Raji (cell line): ENCODE data around the gene FRZB.

ENCODE experiments used
- POLR2A ChIP-seq: IDR thresholded peaks from 2 replicates; pipeline ENCODE4 v1.6.1; 2011; ENCODE audit warnings: low read depth, low read length, control low read depth; ENCODE audit not compliant: insufficient read depth

FRZB gene

GRCh38 chr2:182895798-182896197, 29.4 kb upstream of the FRZB start:
- TF ChIP-seq POLR2A: no peak

- no peak for TF ChIP-seq POLR2A
Measured at GRCh38 chr2:182895169-182895568, 28.7 kb upstream of the FRZB start.

GRCh38 chr2:182894174-182894573, 27.7 kb upstream of the FRZB start:
- TF ChIP-seq POLR2A: no peak

DNA sequence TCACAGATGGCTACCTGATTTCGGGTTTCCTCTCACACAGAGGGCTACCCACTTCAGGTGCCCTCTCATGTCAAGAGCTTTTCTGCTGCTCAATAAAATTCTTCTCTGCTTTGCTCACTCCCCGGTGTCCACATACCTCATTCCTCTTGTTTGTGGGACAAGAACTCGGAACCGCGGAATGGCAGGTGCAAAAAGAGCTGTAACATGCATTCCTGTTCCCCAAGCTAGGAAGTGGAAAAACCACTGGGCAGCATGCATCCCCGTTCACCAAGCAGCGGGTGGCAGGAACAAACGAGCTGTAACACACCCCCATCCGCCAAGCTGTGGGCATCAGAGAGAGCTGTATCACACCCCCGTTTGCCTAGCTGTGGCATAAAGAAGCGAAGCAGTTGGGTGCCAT, 27.2 kb upstream of the FRZB start:
- TF ChIP-seq POLR2A: no peak

GRCh38 chr2:182891611-182892010, 25.2 kb upstream of the FRZB start:
- no peak for TF ChIP-seq POLR2A

DNA sequence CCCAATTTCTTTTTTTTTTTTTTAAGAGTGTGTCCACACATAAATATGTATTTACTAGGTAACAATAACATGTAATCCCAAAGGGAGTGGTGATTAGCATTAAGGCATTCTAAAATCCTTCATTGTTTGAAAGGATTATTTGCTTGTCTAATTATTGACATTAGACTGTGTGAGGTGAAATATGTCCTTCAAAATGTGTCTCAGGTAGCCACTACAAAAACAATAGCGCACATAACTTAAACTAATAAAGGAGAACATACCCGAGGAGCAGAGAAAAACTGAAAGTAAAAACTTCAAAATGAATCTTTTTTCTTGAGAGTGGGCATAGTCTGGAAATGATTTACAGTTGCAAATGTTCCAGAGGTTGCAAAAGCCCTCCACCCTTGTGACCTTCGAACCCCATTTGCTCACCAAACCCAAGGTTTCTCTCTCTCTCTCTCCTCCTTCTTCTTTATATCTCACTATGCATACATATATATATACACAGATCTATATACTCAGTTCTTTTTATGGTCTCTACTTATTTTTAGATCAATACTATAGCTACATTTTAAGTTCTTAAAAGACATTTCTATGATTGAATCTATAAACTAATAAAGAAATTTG, 24.4 kb upstream of the FRZB start:
- no peak for TF ChIP-seq POLR2A

DNA sequence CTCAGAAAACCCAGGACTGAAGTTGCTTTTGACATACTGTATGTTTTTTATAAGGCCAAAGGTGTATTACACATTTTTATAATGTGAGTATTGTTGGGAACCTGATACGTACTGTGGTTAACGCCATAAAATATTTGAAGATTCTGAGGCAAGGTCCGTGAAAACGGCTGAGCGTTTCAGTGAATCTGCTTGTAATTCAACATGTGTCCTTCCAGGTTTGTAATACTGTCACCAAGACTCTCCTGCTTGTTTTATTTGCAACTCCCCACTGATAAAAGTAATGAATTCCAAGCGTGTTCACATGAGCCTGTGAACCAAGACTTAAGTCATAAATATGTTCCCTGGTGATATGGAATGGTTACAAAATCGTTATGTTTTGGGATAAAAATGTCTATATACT, 23.9 kb upstream of the FRZB start:
- no peak for TF ChIP-seq POLR2A

- no peak for TF ChIP-seq POLR2A
Measured at GRCh38 chr2:182887753-182888415, 21.4 kb upstream of the FRZB start.

- no peak for TF ChIP-seq POLR2A
Measured at GRCh38 chr2:182887093-182887492, 20.7 kb upstream of the FRZB start.

DNA sequence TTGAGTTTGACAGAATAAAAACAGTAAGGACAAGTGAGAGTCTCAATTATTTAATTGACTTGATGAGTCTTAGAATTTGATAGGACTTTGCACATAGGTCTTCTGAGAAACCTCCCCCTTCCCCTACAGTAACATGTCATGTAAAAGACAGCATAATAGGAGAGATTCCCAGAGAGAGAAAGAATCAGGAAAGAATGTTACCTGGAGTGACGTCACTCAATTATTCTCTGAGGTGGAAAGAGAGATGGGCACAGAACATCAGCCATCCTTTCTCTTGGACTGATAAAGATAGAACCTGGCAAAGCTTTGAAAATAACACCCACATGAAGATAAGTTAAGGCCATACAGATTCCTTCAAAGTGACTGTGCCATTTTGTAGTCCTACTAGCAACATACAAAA, 19.3 kb upstream of the FRZB start:
- TF ChIP-seq POLR2A: no peak

DNA sequence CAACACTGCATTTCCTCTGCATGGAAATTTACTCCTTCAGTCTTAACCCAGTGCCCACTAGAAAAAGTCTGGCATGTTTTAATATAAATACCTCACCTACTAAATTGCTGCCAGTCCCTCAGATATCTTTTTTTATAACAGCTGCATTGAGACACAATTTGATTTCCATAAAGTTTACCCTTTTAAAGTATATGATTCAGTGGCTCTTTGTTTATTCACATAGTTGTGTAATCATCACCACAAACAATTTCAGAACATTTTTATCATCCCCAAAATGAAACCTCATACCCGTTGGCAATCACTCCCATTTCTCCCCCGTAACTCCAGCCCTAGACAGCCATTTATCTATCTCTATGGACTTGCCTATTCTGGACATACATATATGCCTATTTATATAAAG, 17.0 kb upstream of the FRZB start:
- no peak for TF ChIP-seq POLR2A

DNA sequence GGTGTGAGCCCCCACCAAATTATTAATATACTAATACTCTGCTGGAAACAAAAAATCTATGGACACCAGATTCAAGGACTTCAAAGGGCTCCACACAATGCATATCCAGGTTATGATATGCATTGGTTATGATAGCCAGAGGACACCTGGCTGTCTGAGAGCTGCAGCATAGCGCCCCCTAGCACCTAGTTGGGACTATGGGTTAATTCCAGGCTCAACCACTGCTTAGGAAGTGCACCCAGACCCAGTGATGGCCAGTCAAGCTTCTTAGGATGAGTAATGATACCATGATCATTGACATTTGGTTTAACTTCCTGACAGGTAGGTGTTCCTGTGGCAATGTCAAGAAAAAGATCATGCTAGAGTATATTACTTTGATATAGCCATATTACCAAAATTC, 3.8 kb upstream of the FRZB start:
- no peak for TF ChIP-seq POLR2A

- no peak for TF ChIP-seq POLR2A
Measured at GRCh38 chr2:182868054-182868796, 1.8 kb upstream of the FRZB start.

DNA sequence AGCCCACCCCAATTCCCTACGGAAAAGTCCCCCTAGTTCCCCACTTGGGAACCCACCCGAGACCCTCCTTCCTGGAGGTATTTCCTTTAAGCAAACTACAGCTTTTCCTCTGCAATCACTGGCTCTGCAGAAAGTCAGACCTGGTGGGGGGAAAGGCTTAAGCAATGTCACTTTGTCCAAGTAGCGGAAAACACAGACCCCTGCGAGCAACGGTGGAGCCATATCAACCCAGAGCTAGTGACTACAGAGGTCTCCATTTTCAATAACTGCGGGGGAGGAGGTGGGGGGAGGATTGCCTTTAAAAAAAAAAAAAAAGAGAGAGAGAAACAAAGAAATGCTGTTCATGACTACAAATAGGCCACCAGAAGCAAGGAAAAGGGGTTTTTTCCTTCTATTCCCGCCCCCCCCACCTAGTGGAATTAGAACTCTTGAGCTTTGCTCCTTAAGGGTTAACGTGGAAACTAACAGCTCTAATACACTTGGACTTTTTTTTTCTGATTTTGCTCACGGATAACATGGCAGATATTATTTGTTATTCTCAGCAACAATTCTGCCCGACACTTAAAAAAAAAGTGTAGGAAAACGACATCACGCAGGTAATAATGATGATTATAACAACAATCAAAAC, 1.1 kb upstream of the FRZB start:
- TF ChIP-seq POLR2A: no peak

GRCh38 chr2:182866095-182866460, 359 bp downstream of the FRZB start:
- no peak for TF ChIP-seq POLR2A
